Upper lobe of left lung (tissue), 4 donors: ENCODE results near the gene SMAP1.

ENCODE experiments used
- POLR2A ChIP-seq, 4 donors: fragments of 450-650 bp; IDR thresholded peaks; one replicate each; pipeline ENCODE4 v1.5.1; 2016 to 2017; ENCODE audit warnings: antibody characterized with exemption in 4 of 4, mild to moderate bottlenecking in 2 of 4
- TF ChIP-seq, protein P1 (sequence below), 6 experiments: fragments of 450-650 bp in 4 of 6; fragments of 200-600 bp in 2 of 6; sonication (generic) in 2 of 6; IDR thresholded peaks; one replicate each; pipeline ENCODE4 v1.5.1; 2016 to 2019; ENCODE audit warnings: antibody characterized with exemption in 6 of 6

GRCh38 chr6:70734979-70735378 is 67.3 kb downstream of the SMAP1 start:
- TF ChIP-seq, protein P1, sequence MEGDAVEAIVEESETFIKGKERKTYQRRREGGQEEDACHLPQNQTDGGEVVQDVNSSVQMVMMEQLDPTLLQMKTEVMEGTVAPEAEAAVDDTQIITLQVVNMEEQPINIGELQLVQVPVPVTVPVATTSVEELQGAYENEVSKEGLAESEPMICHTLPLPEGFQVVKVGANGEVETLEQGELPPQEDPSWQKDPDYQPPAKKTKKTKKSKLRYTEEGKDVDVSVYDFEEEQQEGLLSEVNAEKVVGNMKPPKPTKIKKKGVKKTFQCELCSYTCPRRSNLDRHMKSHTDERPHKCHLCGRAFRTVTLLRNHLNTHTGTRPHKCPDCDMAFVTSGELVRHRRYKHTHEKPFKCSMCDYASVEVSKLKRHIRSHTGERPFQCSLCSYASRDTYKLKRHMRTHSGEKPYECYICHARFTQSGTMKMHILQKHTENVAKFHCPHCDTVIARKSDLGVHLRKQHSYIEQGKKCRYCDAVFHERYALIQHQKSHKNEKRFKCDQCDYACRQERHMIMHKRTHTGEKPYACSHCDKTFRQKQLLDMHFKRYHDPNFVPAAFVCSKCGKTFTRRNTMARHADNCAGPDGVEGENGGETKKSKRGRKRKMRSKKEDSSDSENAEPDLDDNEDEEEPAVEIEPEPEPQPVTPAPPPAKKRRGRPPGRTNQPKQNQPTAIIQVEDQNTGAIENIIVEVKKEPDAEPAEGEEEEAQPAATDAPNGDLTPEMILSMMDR (IDR thresholded peaks at IDR 0.05), result no peak
- no peak for TF ChIP-seq POLR2A (IDR thresholded peaks at IDR 0.05)
